IPS-NIHi11 (cell line): ENCODE measurements around the gene TRIM50.
"Not testable (repeated sequence)": the region's sequence is repeated elsewhere in the genome, so short reads cannot be mapped to it uniquely, and the experiment has no call there.

Source experiments
- DNase-seq: peaks from one replicate; pipeline ENCODE4 v3.0.0; 2012; ENCODE audit warnings: mixed read lengths, low spot score

The TRIM50 gene

DNA sequence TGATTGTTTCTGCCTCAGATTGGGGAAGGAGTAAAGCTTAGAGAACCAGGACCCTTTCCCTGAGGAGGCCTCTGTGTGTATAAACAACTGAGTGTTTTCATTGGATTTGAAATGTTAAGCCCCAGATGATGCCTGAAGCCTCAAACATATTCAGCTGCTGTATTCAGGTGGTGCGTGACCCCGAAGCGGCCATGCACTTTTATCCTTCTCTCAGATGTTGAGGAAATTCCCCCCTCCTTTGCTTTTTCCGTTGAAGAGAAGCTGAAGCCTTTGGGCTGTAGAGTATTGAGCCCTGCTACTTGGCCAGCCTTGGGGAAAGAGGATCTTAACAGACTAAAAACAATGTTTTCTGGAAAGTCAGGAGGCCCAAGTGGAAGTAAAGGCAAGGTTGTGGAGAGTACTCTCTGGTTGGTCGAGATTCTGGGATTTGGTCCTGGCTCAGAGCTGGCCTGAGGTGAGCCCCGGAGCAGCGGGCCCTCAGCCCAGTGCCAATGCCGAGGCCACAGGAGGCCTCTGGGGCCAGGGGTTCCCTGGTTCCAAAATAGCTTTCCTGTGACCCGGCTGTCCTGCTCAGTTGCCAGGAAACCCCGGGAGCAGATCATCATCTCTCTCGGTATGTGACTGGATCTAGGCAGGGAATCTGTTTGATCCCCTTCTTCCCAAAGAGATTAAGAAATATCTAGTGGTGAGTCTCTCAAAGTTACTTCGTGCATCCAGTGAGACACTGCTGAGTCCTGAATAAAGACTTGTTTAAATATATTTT, 22.6 kb upstream of the TRIM50 start:
- DNase-seq = no peak

DNA sequence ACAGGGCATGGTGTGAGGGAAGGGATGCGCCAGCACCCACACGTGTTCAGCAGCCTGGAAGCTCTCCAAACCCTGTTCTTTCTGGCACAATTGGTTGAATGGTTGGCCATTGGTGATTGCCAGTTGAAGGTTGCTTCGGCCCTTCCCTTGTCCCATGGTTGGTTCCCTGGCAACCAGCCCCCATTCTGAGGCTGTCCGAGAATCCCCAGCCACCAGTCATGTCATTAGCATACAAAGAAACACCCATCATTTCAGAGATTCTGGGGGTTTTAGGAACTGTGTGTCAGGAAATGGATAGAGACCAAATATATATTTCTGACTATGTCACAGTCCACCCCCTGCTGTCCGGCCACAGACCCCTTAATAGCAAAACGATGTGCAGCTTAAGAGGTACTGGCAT, 21.9 kb upstream of the TRIM50 start:
- no peak for DNase-seq

DNA sequence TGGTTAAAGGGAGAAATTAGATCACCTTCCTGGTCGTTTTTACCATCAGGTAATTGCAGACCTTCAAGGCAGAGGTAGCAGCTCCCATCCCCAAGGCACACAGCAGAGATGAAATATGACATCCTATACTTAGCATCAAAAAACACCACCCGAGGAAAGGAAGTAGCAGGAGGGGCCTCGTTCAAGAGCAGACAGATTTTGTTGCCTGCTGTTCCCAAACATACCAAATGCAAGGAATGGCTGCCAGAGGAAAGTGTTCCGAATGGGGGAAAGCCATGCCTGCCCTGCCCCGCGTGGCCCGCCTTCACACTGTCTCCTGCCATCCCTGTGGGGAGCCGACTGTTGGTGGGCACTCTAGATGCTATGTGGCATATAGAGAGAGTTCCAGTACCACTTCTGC, 18.1 kb upstream of the TRIM50 start:
- DNase-seq = peak; percentile 14

DNA sequence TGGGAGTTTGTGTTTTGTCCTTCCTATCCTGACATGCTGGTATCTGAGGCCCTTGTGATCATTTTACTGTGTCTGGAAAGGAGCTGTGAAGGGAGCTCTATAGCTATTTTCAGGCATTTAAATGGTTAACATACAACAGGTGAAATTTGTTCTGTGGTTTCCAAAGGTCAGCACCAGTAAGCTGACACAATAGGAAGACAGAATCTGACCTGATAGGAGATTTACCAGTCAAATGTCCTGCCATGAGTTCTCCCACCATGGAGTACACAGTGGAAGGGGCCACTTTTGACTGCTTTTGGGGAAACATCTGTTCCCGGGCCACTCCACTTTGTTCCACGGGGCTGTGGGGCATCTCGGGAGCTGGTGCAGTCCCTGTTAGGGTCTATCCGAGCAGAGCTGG, 17.7 kb upstream of the TRIM50 start:
- no peak for DNase-seq

DNA sequence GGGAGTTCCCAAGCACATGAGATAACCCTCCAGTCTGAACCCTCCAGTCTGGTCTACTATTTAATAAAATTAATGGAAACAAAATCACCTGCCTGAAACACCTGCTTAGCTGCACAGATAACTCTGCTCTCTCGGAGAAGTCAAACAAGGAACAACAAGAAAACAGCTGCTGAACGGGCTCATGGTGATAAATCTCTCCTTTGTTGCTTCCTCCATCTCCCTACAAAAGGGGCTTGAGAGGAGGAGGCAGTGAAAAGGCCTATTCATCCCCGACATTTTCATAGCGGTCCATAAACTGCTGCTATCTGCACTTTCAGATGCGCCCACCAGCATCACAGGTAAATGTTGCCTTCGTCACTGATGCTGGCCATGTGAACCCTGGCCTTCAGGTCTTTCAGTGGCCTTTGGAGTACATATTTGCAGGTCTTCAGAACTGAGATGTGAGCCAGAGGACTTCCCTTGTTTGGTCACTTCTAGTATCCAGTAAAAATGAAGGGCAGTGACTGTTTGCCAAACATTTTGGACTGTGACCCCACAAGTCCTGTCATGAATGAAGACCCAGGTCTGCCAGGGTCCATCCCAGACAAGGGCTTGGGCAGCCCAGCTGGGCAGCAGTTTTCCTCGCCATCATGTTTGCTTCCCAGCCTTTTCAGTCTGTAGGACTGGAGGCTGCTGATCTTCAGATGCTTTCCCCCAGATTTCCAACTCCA, 15.9 kb upstream of the TRIM50 start:
- no peak for DNase-seq

DNA sequence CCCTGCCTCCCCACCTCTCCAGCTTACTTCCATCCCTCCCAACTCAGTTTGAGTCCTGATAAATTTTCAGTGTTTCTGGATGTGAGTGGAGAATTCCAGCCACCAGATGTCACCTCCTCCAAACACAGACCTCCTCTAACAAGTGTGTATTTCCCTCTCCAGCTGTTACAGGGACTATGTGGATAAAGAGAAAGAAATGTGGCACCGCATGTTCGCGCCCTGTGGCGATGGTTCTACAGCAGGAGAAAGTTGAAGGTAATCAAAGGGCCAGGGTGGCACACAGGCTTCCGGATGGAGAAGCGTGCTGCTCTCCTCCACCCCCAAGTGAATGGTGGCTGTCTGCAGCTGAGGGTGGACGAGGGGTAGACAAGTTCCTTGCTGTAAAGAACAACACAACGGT, 14.8 kb upstream of the TRIM50 start:
- DNase-seq = peak; percentile 75

DNA sequence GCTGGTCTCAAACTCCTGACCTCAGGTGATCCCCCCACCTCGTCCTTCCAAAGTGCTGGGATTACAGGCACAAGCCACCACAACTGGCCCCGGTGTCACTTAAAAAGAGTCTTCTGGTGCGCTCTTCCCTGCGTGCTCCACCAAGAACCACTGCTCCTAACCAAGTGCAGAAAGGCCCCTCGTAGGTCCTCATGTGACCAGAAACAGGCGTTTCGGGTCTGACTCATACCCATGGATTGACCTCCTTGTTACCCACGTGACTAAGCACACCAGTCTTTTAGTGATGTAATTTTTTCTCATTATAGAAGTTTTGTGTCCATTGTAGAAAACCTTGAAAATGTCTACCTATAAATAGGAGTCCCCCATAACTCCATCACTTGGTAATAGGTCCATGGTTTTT, 14.0 kb upstream of the TRIM50 start:
- peak; percentile 12 for DNase-seq

DNA sequence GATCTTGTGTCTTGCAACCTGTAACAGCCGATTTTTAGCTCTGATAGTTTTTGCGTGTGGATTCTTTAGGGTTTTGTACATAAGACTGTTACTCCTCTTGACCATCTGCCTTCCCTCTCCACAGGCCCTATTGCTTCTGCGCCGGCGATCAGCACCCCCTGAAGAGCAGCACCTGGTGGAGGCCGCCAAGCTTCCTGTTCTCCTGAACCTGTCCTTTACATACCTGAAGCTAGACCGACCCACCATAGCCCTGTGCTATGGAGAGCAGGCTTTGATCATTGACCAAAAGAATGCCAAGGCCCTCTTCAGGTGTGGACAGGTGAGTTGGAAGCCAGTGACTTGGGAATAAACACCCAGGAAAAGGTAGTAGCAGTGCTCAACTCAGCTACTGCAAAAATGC, 12.6 kb upstream of the TRIM50 start:
- DNase-seq = peak; percentile 37

DNA sequence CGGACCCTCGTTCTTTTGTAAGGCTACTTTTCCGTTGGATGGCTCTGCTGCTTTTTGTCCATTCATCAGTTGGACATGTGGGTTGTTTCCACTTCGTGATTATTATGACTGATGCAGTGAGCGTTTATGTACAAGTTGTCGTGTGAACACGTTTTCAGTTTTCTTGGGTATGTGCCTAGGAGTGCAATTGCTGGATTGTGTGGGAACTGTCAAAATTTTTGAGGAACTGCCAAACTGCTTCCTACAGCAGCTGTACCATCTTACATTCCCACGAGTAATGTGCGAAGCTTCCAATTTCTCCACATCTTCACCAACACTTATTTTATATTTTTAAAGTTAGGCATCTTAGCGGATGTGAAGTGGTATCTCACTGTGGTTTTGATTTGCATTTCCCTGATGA, 10.4 kb upstream of the TRIM50 start:
- DNase-seq = no peak

DNA sequence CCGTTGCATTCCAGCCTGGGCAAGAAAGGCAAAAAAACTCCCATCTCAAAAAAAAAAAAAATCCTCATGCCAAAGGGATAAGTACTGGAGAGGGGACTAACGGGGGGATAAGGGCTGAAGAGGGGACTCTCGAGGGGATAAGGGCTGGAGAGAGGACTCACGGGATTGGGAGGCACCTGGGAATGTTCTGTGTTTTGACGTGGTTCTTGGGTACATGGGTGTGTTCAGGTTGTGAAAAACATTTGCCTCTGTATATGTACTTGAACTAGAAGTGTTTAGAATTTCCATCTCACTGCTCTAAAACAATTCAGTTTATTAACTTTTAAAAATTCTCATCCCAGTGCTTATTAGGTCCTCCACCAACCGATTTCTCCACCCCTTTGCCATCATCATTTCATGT, 4.6 kb upstream of the TRIM50 start:
- DNase-seq = no peak

DNA sequence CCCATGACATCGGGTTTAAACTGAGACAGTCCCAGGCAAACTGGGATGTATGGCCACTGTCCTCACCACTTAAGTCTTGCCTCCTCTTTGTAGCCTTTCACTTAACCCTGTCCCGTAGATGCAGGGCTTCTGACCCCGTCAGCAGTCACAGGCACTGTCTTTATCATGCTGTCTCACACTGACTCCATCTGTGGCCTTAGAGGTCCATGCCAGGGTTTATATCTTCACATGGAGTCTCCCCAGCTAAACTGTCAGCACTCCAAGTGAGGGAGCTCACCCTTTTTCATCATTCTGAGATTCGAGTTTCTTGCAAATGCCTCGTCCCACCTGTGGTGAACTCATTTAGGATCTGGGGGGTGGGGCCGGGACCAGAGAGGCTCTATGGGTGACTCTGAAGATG, 2.9 kb upstream of the TRIM50 start:
- peak; percentile 10 for DNase-seq

DNA sequence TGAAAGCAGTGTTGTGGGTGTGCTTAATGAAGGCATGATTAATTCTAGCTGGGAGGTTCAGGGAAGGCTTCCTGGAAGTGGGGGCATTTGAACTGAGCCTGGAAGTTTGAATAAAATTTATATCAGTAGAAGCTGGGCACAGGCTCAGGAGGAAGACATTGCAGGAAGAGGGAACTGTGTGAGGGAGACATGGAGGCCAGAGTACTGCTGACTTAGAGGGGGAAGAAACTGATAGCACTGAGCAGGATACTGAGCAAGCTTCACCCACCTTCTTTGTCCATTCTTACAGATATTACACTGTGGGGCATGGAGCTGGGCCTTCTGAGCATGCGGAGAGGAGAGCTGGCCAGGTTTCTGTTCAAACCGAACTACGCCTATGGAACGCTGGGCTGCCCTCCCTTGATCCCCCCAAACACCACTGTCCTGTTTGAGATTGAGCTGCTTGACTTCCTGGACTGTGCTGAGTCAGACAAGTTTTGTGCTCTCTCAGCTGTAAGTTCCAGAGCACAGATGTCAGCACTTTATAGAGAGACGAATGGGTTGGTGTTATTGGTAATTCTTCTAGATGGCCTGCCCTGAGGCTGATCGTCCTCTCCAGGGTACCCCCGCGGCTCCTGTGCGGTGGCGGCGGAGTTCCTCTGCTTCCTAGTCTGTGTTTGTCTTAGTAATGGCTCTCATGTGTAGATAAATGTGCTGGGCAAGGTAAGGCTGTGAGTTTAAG, 2.1 kb upstream of the TRIM50 start:
- no peak for DNase-seq

DNA sequence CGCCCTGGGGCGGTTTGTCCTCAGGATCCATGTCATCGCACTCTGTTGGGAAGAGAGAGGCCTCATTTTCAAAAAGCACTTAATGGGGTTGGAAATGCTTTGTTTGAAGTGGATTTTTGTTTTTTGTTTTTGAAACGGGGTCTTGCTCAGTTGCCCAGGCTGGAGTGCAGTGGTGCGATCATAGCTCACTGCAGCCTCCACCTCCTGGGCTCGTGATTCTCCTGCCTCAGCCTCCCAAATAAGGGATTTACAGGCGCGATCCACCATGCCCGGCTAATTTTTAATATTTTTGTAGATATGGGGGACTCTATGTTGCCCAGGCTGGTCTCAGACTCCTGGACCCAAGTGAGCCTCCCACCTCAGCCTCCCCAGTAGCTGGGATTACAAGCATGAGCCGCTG, 814 bp upstream of the TRIM50 start:
- no peak for DNase-seq

DNA sequence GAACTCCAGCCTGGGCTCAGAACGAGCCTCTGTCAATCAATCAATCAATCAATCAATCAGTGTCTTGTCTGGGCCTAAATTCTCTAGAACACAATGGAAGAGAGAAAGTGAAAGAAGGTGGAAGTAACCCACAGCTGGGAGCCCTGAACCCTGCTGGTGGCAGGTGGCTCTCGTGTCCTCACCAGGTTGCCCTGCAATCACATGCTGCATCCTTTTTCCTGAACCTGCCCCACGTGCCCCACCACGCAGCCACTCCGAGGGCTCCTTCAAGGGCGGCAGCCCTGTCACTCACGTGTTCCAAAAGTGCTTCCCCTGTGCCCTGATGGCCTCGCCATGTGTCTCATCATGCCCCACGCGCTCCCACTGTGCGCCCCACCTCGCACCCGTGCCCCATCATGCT, 433 bp downstream of the TRIM50 start:
- not testable (repeated sequence) for DNase-seq

DNA sequence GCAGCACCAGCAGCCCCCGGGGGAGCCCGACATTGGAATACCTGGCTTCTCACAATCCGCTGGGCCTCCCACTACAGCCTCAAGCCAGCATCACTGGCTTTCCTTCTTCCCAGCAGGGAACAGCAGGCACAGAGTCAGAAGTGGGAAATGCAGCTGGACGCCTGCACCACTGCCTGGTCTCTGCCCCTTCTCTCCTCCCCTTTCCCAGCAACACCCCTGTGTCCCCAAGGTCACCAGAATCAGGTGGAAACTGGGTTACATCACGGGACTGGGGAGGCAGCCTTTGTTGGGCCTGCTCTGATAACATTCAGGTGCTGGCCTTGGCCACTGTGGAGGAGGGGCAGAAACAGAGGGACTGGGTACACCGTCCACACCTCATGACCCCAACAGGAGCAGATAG, 2.5 kb downstream of the TRIM50 start:
- DNase-seq = not testable (repeated sequence)

DNA sequence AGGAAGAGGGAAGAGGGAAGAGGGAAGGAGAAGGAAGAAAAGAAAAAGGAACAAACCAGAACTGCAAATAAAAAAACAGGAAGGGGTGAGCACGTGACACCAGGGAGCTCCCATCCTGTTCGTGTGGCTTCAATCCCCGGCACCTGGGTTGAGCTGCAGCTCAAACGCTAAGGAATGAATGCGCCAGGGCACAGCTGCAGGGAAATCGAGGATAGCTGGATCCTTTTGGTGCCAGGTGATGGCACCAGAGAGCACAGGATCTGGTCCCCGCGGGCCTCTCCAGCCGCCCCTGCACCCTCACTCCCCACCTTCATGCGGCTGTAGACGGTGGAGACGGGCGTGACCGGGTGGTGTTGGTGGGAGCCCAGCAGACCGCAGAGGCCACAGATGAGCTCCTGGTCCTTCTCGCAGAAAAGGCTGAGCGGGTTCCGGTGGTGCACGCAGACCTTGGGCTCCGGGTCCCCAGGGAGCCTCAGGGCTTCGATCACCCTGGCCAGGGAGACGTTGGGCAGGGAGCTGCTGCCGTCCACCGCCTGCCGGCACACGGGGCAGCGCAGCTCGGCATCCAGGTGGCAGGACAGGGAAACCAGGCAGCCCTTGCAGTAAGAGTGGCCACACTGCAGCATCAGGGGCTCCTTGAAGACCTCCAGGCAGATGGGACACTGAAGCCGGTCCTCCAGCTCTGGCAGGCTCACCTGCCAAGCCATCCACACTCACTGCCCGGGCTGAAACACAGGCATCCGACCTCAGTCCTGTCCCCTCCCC, 3.6 kb downstream of the TRIM50 start:
- peak; percentile 90 for DNase-seq

DNA sequence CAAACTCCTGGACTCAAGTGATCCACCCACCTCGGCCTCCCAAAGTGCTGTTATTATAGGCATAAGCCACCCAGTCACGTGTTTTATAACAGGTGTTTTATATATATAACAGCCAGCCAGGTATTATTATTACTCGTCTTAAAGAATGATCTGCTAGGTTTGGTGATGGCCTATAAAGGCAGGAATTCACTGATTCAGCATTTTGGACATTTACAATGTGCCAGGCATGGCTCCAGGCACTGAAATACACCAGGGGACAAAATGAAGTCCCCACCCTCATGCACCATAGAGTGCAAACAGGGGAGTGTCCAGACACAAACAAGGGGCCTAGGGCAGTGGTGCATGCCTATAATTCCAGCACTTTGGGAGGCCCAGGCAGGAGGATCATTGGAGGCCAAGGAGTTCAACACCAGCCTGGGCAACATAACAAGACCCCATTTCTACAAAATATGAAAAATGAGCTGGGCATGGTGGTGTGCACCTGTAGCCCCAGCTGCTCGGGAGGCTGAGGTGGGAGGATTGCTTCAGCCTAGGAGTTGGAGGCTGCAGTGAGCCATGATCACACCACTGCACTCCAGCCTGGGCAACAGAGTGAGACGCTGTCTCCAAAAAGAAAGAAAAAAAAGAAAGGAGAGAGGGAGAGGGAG, 4.3 kb downstream of the TRIM50 start:
- not testable (repeated sequence) for DNase-seq

DNA sequence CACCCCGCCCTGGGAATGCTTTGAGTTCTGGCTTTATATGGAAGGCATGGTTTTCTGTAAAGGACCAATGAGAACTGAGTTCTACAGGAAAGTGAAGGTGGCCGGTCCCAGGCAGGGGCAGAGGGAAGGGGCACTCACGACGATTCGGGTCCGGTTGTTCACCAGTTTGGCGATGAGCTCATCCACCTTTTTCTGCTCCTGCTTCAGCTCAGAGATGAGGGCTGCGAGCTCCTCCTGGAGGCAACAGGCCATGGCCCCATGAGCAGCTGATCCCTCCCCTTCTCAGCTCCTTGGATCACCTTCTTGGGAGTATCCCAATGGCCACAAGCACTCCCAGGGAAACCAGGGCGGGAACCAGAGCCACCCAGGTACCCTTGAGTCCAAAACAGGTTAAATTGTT, 7.9 kb downstream of the TRIM50 start:
- not testable (repeated sequence) for DNase-seq

DNA sequence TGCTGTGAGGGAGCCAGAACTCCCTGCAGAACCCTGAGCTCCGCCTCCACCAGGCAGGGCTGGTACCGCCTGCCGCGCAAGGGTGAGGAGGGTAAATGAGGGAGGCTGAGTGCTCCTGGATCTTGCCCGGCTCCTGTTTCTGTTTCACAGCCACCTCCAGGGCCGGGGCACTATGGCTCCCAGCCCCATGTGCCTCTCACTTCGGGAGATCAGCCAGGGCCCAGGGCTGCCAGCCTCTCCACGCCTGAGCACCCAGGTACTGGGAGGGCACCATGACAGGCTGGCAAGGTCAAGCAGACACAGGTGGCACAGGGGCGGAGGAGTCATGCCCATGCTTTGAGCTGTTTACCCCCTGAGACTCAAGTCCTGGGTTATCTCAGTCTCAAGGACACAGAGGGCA, 8.3 kb downstream of the TRIM50 start:
- not testable (repeated sequence) for DNase-seq

DNA sequence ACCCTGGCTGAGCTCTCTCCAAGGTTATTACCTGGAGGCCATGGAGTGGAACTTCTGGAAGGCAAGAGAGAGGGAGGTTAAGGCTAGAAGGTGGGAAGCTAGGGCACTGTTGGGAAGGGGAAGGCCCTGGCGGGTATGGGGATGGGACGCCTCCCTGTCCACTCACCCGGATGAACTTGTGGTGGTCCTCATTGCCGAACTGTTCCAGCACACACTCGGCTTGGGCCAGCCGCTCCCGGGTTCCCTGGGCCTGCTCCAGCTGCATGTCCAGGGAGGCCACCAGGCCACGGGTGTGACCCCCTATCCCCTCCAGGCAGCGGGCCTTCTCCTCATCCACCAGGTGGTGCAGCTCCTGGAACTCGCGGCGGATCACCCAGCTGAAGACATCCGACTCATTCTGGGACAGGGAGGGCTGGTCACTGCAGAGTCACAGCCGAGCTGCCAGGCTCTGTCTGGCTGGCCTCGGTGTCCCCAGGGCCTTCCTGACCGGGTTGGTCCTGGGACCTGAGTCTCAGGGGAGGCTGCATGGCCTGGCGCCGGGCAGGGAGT, 9.2 kb downstream of the TRIM50 start:
- DNase-seq = not testable (repeated sequence)

DNA sequence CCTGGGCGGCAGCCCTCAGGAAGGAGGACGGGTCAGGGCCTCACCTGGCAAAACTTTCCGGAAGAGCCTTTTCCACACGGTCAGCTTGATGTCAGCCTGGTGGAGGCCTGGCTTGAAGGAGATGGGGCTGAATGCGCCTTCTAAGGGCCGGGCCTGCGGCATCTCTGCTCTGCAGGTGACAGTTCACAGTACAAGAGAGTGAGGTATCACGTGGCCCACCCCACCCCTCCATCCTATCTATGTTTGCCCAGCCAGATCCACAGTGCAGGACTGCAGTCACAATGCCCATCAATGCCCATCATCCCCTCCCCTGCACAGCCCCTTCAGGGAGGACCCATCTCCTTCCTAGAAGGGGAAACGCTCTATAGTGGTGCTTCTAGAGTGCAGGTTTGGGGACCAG, 11.4 kb downstream of the TRIM50 start:
- DNase-seq = no peak

DNA sequence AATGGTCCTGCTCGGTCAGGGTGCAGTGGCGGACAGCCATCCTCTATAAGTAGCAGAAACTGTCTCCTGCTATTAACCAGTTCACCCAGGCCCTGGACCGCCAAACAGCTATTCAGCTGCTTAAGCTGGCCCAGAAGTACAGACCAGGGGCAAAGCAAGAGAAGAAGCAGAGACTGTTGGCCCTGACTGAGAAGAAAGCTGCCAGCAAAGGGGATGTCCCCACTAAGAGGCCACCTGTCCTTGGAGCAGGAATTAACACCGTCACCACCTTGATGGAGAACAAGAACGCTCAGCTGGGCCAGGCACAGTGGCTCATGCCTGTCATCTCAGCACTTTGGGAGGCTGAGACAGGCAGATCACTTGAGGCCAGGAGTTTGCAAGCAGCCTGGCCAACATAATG, 13.6 kb downstream of the TRIM50 start:
- DNase-seq = no peak
